Measurements from ENCODE around the gene OSBP.
"Not testable (repeated sequence)": the region's sequence is repeated elsewhere in the genome, so short reads cannot be mapped to it uniquely, and the experiment has no call there.

GRCh38 chr11:59626969-59627368, 11.4 kb upstream of the OSBP start:
- not testable (repeated sequence) for TF ChIP-seq CTCF (IDR thresholded peaks at IDR 0.05); CHD2 (IDR thresholded peaks at IDR 0.05; ENCODE audit: low read length, partially characterized antibody); REST (IDR thresholded peaks at IDR 0.05); GATA3 (IDR thresholded peaks at IDR 0.05; ENCODE audit: borderline replicate concordance)
